Right lobe of liver (tissue), 6 donors: ENCODE data around the gene LMO7. TPM values are rescaled to one million over a fixed set of nuclear protein-coding genes. Genes with fewer than 3 reads are reported as not detected.

ENCODE experiments used
- ATAC-seq, 4 donors: fragments of 200-7000 bp; cut with Tn5 transposase; one replicate each; pipeline ENCODE4 v1.9.1; 2020; ENCODE audit warnings: mild to moderate bottlenecking in 4 of 4, moderate library complexity in 4 of 4
- DNase-seq, 3 donors: peaks; one replicate each; pipeline ENCODE4 v3.0.0-alpha.2; 2020
- H3K27ac ChIP-seq, 3 donors: fragments of 200-600 bp; one replicate each; pipeline ENCODE4 v1.8.0; 2022
- H3K27me3 ChIP-seq, 2 donors: fragments of 200-600 bp; one replicate each; pipeline ENCODE4 v1.8.0; 2022
- H3K36me3 ChIP-seq, 4 donors: fragments of 200-600 bp; sonication (generic) in 1 of 4; one replicate each; pipeline versions ENCODE4 v1.5.1 to v1.8.0; 2017 to 2022; ENCODE audit warnings: control low read depth in 1 of 4
- H3K4me1 ChIP-seq, 4 donors: fragments of 200-600 bp; sonication (generic) in 1 of 4; one replicate each; pipeline versions ENCODE4 v1.5.1 to v1.8.0; 2017 to 2022; ENCODE audit warnings: control low read depth in 1 of 4
- H3K4me3 ChIP-seq, 3 donors: fragments of 200-600 bp; one replicate each; pipeline ENCODE4 v1.8.0; 2022
- H3K9me3 ChIP-seq, 4 donors: fragments of 200-600 bp; sonication (generic) in 1 of 4; one replicate each; pipeline versions ENCODE4 v1.5.1 to v1.8.0; 2017 to 2022; ENCODE audit warnings: control low read depth in 1 of 4
- CTCF ChIP-seq, 4 donors: fragments of 200-600 bp in 3 of 4; fragments of 450-650 bp in 1 of 4; IDR thresholded peaks; one replicate each; pipeline versions ENCODE4 v1.5.1 to v1.8.0; 2016 to 2022; ENCODE audit warnings: antibody characterized with exemption in 4 of 4, mild to moderate bottlenecking in 2 of 4
- POLR2A ChIP-seq: fragments of 450-650 bp; IDR thresholded peaks from one replicate; pipeline ENCODE4 v1.6.1; 2017; ENCODE audit warnings: antibody characterized with exemption, mild to moderate bottlenecking
- WGBS: methylation state at CpG from one replicate; pipeline ENCODE4 v1.1.6; 2018; ENCODE audit warnings: low coverage, low lambda C conversion rate; ENCODE audit not compliant: insufficient coverage; ENCODE audit errors: missing lambda C conversion rate; 5-methylcytosine and 5-hydroxymethylcytosine counted together
- intact Hi-C, 2 donors: fragments of 100-400 bp; cut with DNase I; formaldehyde crosslinking; loops; one replicate each; pipeline versions ENCODE4 v1.11.2 to v1.14.1; 2022
- total RNA-seq, 6 experiments: library from RNA; depleted of rRNA in 2 of 6; stranded (reverse); fragments of >200 nt in 2 of 6; fragmentation: NEBNext Ultra II Directional in 3 of 6; extraction: Animal tissue kit (Norgen Biotek cat#: 25700) in 3 of 6; gene quantifications; one replicate each; pipeline versions ENCODE4 v1.1.0 to v1.2.4, GENCODE V29; 2016 to 2023
- donor health status: DM: no; HTN: yes; CAD: no.
- donor health status: DM: no; HTN: no; CAD: no.
- donor health status: DM: no; HTN: no; CAD: no.
- donor health status: DM: no; HTN: yes; CAD: no.
- donor health status: DM: no; HTN: yes; CAD: no.

LMO7 gene
- total RNA-seq, 6 experiments from 2014 or later, result 42.3 to 60.2 (median 51.1) TPM

- H3K4me1 ChIP-seq, result no peaks in the 10 kb centered on the region
- intact Hi-C loops, result loop anchor here in 1 of 2 donors (10.0 kb wide), 1 partner anchor 173 kb away; no protein-coding TSS in a partner anchor
- no peak overlapping the region for H3K4me3 ChIP-seq
- no peaks in the 10 kb centered on the region for H3K27me3 ChIP-seq
- no peaks in the 10 kb centered on the region for H3K9me3 ChIP-seq
- 54% methylated on average over 9 of the region's 9 CpGs for WGBS
- H3K36me3 ChIP-seq, result no peaks in the 10 kb centered on the region
- TF ChIP-seq CTCF (IDR thresholded peaks at IDR 0.05) (no peak), POLR2A (no peak)
- no peak overlapping the region for H3K27ac ChIP-seq
- no peak for DNase-seq
- no peak for ATAC-seq
These were observed 231.4 kb downstream of the LMO7 start for GRCh38 chr13:75867379-75868117.

GRCh38 chr13:75869981-75870380 is 233.9 kb downstream of the LMO7 start:
- ATAC-seq (peak; percentile 28 to 49 (median 44)), DNase-seq (no peak)
- Histone ChIP-seq H3K9me3 (no peaks in the 10 kb centered on the region), H3K4me3 (peak overlapping the region in 1 of 3 donors; percentile 29), H3K27me3 (no peaks in the 10 kb centered on the region), H3K4me1 (no peaks in the 10 kb centered on the region), H3K27ac (no peak overlapping the region), H3K36me3 (no peaks in the 10 kb centered on the region)
- 25% methylated on average over 4 of the region's 4 CpGs for WGBS
- intact Hi-C loops, result loop anchor here (10.0 kb wide), 3 partner anchors 145 to 605 kb away; no protein-coding TSS in a partner anchor
- no peak for TF ChIP-seq POLR2A

GRCh38 chr13:75870397-75870903 is 234.3 kb downstream of the LMO7 start:
- DNase-seq (no peak), ATAC-seq (peak; percentile 47 to 69 (median 68))
- 37% methylated on average over 14 of the region's 14 CpGs for WGBS

GRCh38 chr13:75871059-75871458 is 234.9 kb downstream of the LMO7 start:
- peak overlapping the region in 1 of 3 donors; percentile 15 for H3K4me3 ChIP-seq
- TF ChIP-seq CTCF (IDR thresholded peaks at IDR 0.05), result no peak
- no peak for TF ChIP-seq POLR2A
- no peaks in the 10 kb centered on the region for H3K9me3 ChIP-seq
- H3K27me3 ChIP-seq, result no peaks in the 10 kb centered on the region
- no peak overlapping the region for H3K27ac ChIP-seq
- H3K36me3 ChIP-seq, result no peaks in the 10 kb centered on the region
- ATAC-seq (no peak), DNase-seq (no peak)
- intact Hi-C loops, result loop anchor here (10.0 kb wide), 2 partner anchors 144 to 604 kb away; no protein-coding TSS in a partner anchor
- no peaks in the 10 kb centered on the region for H3K4me1 ChIP-seq
- 52% methylated on average over 6 of the region's 6 CpGs for WGBS

More at GRCh38 chr13:75870397-75870903, 234.3 kb downstream of the LMO7 start:
- TF ChIP-seq POLR2A, result no peak
- TF ChIP-seq CTCF (IDR thresholded peaks at IDR 0.05), result peak; percentile 45 to 79 (median 72)
- Histone ChIP-seq H3K4me1 (no peaks in the 10 kb centered on the region), H3K27ac (no peak overlapping the region), H3K9me3 (no peaks in the 10 kb centered on the region), H3K36me3 (no peaks in the 10 kb centered on the region), H3K27me3 (no peaks in the 10 kb centered on the region), H3K4me3 (peak overlapping the region in 2 of 3 donors; percentile 15 to 29)
- intact Hi-C loops, result loop anchor here (10.0 kb wide), 2 partner anchors 144 to 604 kb away; no protein-coding TSS in a partner anchor

GRCh38 chr13:75872980-75873379 is 236.8 kb downstream of the LMO7 start:
- Histone ChIP-seq H3K27me3 (no peaks in the 10 kb centered on the region), H3K4me1 (no peaks in the 10 kb centered on the region), H3K4me3 (no peak overlapping the region), H3K27ac (no peak overlapping the region), H3K9me3 (no peaks in the 10 kb centered on the region), H3K36me3 (no peaks in the 10 kb centered on the region)
- intact Hi-C loops, result loop anchor here (10.0 kb wide), 2 partner anchors 142 to 602 kb away; no protein-coding TSS in a partner anchor
- no peak for ATAC-seq
- TF ChIP-seq POLR2A (no peak), CTCF (IDR thresholded peaks at IDR 0.05) (no peak)
- 23% methylated on average over 3 of the region's 3 CpGs for WGBS
- no peak for DNase-seq
